Neural crest cell (in vitro differentiated cells): ENCODE measurements around the gene COPS7A. TPM values are rescaled to one million over a fixed set of nuclear protein-coding genes. Genes with fewer than 3 reads are reported as not detected.
"Not testable (repeated sequence)": the region's sequence is repeated elsewhere in the genome, so short reads cannot be mapped to it uniquely, and the experiment has no call there.

ENCODE experiments used
- DNase-seq: peaks from one replicate; pipeline ENCODE4 v3.0.0; 2021; ENCODE audit warnings: low read depth, mixed read lengths, low spot score
- H3K27ac Mint-ChIP-seq: one replicate; pipeline ENCODE4 v1.8.0; 2021; ENCODE audit warnings: mild to moderate bottlenecking, mixed read lengths; ENCODE audit not compliant: unreplicated experiment
- H3K27me3 Mint-ChIP-seq: 2 replicates; pipeline ENCODE4 v1.8.0; 2021; ENCODE audit warnings: low read depth, mild to moderate bottlenecking, mixed read lengths
- H3K36me3 Mint-ChIP-seq: 2 replicates; pipeline ENCODE4 v1.8.0; 2021; ENCODE audit warnings: low read depth, mild to moderate bottlenecking, mixed read lengths
- H3K4me1 Mint-ChIP-seq: 2 replicates; pipeline ENCODE4 v1.8.0; 2021; ENCODE audit warnings: mixed read lengths
- H3K4me3 Mint-ChIP-seq: one replicate; pipeline ENCODE4 v1.8.0; 2021; ENCODE audit warnings: mild to moderate bottlenecking, mixed read lengths
- H3K9me3 Mint-ChIP-seq: 2 replicates; pipeline ENCODE4 v1.8.0; 2021; ENCODE audit warnings: mixed read lengths
- total RNA-seq: library from RNA; stranded (reverse); gene quantifications from 2 replicates; pipeline ENCODE4 v1.2.1, GENCODE V29; 2021
- TF ChIP-seq, protein P1 (sequence below): fragments of 200-600 bp; sonication (generic); conservative IDR thresholded peaks from 2 replicates; pipeline ENCODE4 v1.5.0; 2021; ENCODE audit warnings: antibody characterized with exemption, mild to moderate bottlenecking

COPS7A gene
- total RNA-seq, 1 donor from 2014 or later: 37.7 TPM

DNA sequence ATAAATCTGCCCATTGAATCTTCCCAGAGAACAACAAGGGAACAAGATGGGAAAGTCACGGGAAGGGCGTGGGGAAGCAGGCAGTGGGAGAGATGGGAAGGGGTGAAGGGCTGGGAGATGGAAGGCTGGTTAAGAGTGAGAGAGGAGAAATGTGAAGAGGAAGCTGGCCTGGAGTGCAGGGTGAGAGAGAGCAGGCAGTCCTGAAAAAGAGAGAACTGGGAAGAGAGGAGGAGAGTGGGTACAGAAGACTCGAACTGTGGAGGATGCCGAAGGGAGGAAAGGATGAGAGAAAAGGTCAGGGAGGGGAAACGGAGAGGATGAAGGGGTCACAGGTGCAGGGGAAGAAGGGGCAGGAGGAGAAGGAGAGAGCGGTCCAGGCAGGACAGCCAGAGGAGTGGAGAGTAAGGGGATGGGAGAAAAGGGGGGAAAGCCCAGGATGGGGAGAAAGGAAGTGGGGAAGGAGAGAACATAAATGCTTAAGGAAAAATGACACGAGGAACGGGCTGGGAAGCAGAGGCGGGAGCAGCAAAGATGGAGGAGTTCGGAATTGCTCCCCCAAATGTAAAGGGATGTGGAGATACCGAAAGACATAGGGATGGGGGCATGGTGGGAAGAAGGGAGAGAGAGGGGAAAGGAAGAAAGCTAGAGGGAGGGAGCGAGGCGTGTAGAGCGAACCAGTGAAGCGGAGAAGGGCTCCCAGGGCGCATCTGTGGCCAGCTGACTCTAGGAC, 24.4 kb upstream of the COPS7A start:
- Mint-ChIP-seq H3K36me3 (no peaks in the 10 kb centered on the region), H3K27me3 (peaks cover 60% of the 10 kb centered on the region), H3K4me3 (peak overlapping the region; percentile 86), H3K27ac (no peak overlapping the region), H3K9me3 (no peaks in the 10 kb centered on the region), H3K4me1 (peaks cover 24% of the 10 kb centered on the region)
- no peak for DNase-seq
- TF ChIP-seq, protein P1, sequence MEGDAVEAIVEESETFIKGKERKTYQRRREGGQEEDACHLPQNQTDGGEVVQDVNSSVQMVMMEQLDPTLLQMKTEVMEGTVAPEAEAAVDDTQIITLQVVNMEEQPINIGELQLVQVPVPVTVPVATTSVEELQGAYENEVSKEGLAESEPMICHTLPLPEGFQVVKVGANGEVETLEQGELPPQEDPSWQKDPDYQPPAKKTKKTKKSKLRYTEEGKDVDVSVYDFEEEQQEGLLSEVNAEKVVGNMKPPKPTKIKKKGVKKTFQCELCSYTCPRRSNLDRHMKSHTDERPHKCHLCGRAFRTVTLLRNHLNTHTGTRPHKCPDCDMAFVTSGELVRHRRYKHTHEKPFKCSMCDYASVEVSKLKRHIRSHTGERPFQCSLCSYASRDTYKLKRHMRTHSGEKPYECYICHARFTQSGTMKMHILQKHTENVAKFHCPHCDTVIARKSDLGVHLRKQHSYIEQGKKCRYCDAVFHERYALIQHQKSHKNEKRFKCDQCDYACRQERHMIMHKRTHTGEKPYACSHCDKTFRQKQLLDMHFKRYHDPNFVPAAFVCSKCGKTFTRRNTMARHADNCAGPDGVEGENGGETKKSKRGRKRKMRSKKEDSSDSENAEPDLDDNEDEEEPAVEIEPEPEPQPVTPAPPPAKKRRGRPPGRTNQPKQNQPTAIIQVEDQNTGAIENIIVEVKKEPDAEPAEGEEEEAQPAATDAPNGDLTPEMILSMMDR: no peak

DNA sequence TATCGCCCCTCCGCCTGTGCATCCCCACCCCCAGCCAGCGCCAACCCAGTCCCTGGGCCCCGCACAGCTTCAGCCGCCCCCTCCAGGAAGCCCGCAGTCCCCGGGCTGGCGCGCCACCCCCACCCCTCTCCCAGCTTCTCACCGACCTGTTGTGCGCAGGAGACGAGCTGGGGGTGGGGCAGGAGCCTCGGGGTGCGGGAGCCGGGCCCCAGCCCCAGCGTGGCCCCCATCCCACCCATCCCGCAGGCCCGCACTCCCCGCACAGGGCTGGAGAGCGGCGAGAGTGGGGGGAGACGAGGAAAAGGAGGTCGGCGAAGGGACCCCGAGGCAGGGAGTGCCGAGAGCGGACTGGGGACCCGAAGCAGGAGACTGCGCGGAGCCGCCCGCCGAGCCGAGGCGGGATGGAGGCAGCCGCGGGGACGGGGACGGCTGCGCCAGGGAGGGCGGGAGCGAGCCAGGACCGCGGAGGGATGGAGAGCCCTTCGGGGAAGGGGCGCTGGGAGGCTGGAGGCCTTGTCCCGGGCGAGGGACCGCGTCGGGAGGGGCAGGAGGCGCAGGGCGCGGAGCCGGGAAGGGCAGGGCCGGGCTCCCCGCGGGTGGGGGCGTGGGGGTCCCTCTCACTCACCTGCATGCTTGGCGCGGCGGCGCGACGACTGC, 23.7 kb upstream of the COPS7A start:
- TF ChIP-seq, protein P1: no peak
- DNase-seq: peak; percentile 29
- H3K9me3 Mint-ChIP-seq: no peaks in the 10 kb centered on the region
- H3K27ac Mint-ChIP-seq: no peak overlapping the region
- H3K4me3 Mint-ChIP-seq: peak overlapping the region; percentile 86
- H3K27me3 Mint-ChIP-seq: peaks cover 67% of the 10 kb centered on the region
- H3K4me1 Mint-ChIP-seq: peaks cover 24% of the 10 kb centered on the region
- no peaks in the 10 kb centered on the region for H3K36me3 Mint-ChIP-seq

DNA sequence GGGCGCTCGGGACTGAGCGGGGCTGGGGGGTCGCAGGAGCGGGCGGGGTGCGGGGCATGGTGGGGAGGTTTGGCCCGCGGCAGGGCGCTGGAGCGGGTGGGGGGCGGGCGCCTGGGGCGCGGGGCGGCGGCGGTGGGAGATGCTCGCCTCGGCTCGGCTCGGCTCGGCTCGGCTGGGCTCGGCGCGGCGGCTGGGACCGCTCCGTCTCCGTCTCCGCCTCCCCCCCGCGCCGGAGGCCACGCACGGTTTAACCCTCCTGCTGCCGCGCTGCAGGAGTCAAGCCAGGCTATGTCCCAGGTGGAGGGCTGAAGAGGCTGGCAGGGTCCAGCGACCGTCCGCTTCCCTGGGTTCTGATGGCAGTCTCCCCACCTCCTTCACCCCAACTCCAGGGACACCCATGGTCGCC, 23.2 kb upstream of the COPS7A start, which contains the start of gene PIANP:
Gene PIANP, minus strand, starts transcription at position 170 of the 406 bp plus-strand sequence. CDS start 2,754 bp downstream, outside the sequence.
- Mint-ChIP-seq H3K9me3 (no peaks in the 10 kb centered on the region), H3K4me3 (peak within 1 kb of the TSS; percentile 86), H3K4me1 (peaks cover 24% of the 10 kb centered on the region), H3K27me3 (peaks cover 71% of the 10 kb centered on the region), H3K36me3 (no peaks in the 10 kb centered on the region), H3K27ac (no peak within 1 kb of the TSS)
- TF ChIP-seq, protein P1: no peak
- DNase-seq: peak; percentile 44

DNA sequence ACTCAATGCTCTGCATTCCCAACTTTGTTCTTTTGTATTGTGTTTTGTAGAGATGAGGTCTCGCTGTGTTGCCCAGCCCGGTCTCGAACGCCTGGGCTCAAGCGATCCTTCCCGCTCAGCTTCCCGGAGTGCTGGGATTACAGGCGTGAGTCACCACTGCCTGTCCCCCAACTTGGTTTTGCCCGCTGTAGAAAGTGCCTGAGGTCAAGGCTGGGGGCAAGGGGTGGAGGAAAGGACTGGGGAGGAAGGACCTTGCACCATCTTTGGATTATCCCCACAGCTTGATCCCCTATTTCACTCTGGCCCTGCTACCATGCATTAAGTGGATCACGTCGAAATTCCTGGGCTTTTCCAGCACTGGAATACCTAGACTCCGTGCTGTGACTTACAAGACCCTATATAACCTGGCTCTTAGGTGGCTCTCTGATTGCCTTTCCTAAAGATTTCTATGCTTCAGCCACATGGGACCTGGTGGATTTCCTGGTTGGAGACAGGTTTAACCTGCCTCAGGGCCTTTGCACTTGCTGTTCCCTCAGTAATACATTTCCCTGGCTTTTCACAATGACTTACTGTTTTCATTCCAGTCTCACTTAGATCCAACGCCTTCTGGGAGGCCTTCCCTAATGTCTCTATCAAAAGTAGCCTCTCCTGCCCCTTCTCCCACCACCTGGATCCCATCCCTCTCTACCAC, 22.6 kb upstream of the COPS7A start:
- DNase-seq: no peak
- Mint-ChIP-seq H3K27me3 (peaks cover 71% of the 10 kb centered on the region), H3K27ac (no peak overlapping the region), H3K36me3 (no peaks in the 10 kb centered on the region), H3K4me1 (peaks cover 24% of the 10 kb centered on the region), H3K9me3 (no peaks in the 10 kb centered on the region), H3K4me3 (peak overlapping the region; percentile 74)
- TF ChIP-seq, protein P1: no peak

DNA sequence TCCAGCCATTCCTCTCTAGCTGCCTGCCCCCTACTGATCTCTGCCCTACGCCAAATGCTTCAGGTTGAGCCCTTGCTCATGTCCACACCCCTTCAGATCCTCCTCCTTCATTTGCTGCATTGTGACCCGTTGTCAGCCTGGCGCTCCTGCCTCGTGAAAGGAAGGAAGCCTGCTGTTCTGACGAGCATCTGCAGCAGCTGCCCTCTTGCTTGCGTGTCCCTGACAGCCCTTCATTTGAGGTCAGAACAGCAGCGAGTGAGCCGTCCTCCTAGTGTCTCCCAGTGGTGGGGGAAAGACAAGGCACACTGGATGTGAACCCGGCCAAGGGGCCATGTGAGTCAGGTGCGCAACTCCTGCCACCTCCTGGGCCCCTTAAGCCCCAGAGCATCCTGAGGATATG, 20.2 kb upstream of the COPS7A start:
- H3K9me3 Mint-ChIP-seq: no peaks in the 10 kb centered on the region
- TF ChIP-seq, protein P1: no peak
- H3K36me3 Mint-ChIP-seq: no peaks in the 10 kb centered on the region
- H3K27ac Mint-ChIP-seq: peak overlapping the region; percentile 36
- peak overlapping the region; percentile 72 for H3K4me3 Mint-ChIP-seq
- peaks cover 58% of the 10 kb centered on the region for H3K27me3 Mint-ChIP-seq
- no peak for DNase-seq
- H3K4me1 Mint-ChIP-seq: peaks cover 19% of the 10 kb centered on the region

DNA sequence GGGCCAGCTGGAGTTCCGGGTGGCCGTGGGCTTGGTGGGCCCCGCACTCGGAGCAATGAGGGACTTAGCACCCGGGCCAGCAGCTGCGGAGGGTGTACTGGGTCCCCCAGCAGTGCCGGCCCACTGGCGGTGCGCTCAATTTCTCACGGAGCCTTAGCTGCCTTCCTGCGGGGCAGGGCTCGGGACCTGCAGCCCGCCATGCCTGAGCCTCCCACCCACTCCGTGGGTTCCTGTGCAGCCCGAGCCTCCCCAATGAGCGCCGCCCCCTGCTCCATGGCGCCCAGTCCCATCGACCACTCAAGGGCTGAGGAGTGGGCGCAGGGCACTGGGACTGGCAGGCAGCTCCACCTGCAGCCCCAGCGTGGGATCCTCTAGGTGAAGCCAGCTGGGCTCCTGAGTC, 15.5 kb upstream of the COPS7A start:
- not testable (repeated sequence) for H3K4me3 Mint-ChIP-seq, H3K4me1 Mint-ChIP-seq, H3K9me3 Mint-ChIP-seq, H3K27ac Mint-ChIP-seq, DNase-seq, H3K36me3 Mint-ChIP-seq
- peaks cover 20% of the 10 kb centered on the region for H3K27me3 Mint-ChIP-seq
